ENCODE results near the gene ST8SIA1. TPM values are rescaled to one million over a fixed set of nuclear protein-coding genes. Genes with fewer than 3 reads are reported as not detected.

The ST8SIA1 gene
- polyA plus RNA-seq, 1 donor, result 4.4 TPM

DNA sequence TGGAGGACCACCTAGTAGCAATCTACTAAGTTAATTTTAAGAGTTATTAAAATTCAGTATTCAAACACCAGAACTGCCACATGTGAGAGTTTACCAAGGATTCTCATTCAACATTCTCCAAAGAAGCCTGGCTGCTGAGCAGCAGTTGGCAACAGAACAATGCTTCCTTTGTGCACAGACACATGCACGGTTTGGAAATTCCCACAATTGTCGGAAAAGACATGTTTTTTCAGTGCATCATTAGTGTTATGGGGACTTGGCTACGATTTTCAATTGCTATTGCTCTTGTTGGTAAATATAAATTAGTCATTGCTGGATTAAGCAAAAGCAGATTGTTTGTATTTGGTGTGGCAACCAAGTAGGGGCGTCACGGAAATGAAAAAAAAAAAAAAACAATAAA is 22.2 kb downstream of the ST8SIA1 start:
- Histone ChIP-seq H3K4me1 (ENCODE audit: control insufficient read depth, insufficient read depth, low read length) (no peaks in the 10 kb centered on the region), H3K27me3 (ENCODE audit: control insufficient read depth, insufficient read depth, low read length) (no peaks in the 10 kb centered on the region), H3K9me3 (ENCODE audit: control insufficient read depth, low read depth, low read length) (no peaks in the 10 kb centered on the region), H3K4me3 (ENCODE audit: low read length) (no peak overlapping the region), H3K27ac (ENCODE audit: low read length) (no peak overlapping the region), H3K36me3 (ENCODE audit: control insufficient read depth, insufficient read depth, low read length) (no peaks in the 10 kb centered on the region)
- peak in 1 of 2 donors; percentile 14 for DNase-seq
- 77% methylated on average over 3 of the region's 5 CpGs for WGBS (ENCODE audit: insufficient coverage, low lambda C conversion rate)

DNA sequence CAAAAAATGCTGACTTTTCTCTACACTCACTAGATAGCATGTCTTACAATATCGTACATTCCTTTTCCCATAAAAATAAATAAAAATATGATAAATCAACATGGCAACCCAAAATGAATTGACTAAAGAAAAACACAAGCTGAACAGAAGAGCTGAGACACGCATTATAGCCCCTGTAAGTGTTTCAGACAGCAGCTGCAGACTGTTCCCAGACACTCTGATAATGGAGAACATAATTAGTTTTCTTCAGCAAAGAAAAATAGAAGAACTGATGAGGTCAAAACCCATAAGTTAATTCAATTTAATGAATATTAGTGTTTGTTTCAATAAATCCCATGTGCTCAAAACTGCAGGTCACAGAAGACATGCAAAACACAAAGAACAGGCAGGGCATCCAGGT is 23.8 kb downstream of the ST8SIA1 start:
- Histone ChIP-seq H3K9me3 (ENCODE audit: control insufficient read depth, low read depth, low read length) (no peaks in the 10 kb centered on the region), H3K4me1 (ENCODE audit: control insufficient read depth, insufficient read depth, low read length) (no peaks in the 10 kb centered on the region), H3K27me3 (ENCODE audit: control insufficient read depth, insufficient read depth, low read length) (no peaks in the 10 kb centered on the region), H3K4me3 (ENCODE audit: low read length) (no peak overlapping the region), H3K27ac (ENCODE audit: low read length) (no peak overlapping the region), H3K36me3 (ENCODE audit: control insufficient read depth, insufficient read depth, low read length) (no peaks in the 10 kb centered on the region)
- 86% methylated on average over 1 of the region's 2 CpGs for WGBS (ENCODE audit: insufficient coverage, low lambda C conversion rate)
- DNase-seq, result no peak

DNA sequence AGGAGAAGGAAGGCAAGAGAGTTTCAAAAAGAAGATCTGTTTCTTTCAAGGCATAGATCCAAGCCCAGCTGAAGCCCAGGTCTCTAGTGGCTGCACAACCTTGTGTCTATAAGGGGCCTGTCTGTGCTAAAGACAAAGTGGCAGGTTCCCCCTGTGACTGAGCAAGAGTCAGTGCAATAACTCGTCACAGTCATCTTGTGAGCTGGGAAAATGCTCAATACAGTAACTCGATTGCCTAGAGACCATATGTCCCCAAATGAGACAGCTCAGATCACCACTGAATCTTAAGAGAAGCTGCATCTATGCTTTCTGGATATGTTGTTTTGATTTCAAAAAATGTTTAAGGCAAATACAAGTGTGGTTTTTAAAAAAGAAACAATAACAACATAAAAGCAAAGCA is 24.2 kb downstream of the ST8SIA1 start:
- no peak for DNase-seq
- H3K27me3 ChIP-seq (ENCODE audit: control insufficient read depth, insufficient read depth, low read length), result no peaks in the 10 kb centered on the region
- no peaks in the 10 kb centered on the region for H3K9me3 ChIP-seq (ENCODE audit: control insufficient read depth, low read depth, low read length)
- H3K4me3 ChIP-seq (ENCODE audit: low read length), result no peak overlapping the region
- no peak overlapping the region for H3K27ac ChIP-seq (ENCODE audit: low read length)
- H3K4me1 ChIP-seq (ENCODE audit: control insufficient read depth, insufficient read depth, low read length), result no peaks in the 10 kb centered on the region
- WGBS (ENCODE audit: insufficient coverage, low lambda C conversion rate), result no CpG with 5 or more reads among the region's 2 CpGs
- H3K36me3 ChIP-seq (ENCODE audit: control insufficient read depth, insufficient read depth, low read length), result no peaks in the 10 kb centered on the region

DNA sequence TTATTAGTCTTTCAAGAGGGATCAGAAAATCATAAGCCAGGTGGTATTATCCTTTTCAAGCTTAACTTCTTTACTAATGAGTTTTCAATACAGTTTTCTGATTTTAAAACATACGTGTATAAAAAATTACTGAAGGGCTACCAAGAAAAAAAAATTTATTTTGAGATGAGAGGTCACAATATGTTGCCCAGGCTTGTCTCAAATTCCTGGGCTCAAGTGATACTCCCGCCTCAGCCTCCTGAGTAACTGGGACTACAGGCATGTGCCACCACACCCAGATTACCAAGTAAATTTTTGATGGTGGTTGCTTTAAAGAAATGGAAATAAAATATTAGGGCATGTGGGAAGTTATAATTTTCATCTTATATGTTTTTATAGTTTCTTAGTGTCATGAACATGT is 26.7 kb downstream of the ST8SIA1 start:
- no peak for DNase-seq
- Histone ChIP-seq H3K27ac (ENCODE audit: low read length) (no peak overlapping the region), H3K27me3 (ENCODE audit: control insufficient read depth, insufficient read depth, low read length) (no peaks in the 10 kb centered on the region), H3K36me3 (ENCODE audit: control insufficient read depth, insufficient read depth, low read length) (no peaks in the 10 kb centered on the region), H3K4me3 (ENCODE audit: low read length) (no peak overlapping the region), H3K9me3 (ENCODE audit: control insufficient read depth, low read depth, low read length) (no peaks in the 10 kb centered on the region), H3K4me1 (ENCODE audit: control insufficient read depth, insufficient read depth, low read length) (no peaks in the 10 kb centered on the region)
- WGBS (ENCODE audit: insufficient coverage, low lambda C conversion rate), result no CpG with 5 or more reads among the region's 2 CpGs

DNA sequence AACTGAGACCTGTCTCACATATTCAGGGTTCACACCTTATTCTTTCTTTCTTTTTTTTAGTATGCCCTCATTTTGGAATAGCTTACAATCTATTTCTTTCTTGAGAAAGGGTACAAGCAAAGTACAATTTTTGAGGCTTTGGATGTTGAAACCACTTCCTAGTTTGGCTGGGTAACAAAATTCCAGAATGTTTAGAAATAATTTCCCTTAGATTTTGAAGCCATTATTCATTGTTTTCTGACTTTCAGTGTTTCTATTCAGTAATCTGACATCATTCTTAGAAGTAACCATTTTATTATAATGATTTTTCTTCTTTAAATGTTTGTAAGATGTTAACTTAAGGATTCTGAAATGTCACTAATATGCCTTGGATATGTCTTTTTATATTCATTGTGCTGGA is 28.2 kb downstream of the ST8SIA1 start:
- H3K4me3 ChIP-seq (ENCODE audit: low read length), result no peak overlapping the region
- no peaks in the 10 kb centered on the region for H3K4me1 ChIP-seq (ENCODE audit: control insufficient read depth, insufficient read depth, low read length)
- no peak overlapping the region for H3K27ac ChIP-seq (ENCODE audit: low read length)
- H3K27me3 ChIP-seq (ENCODE audit: control insufficient read depth, insufficient read depth, low read length), result no peaks in the 10 kb centered on the region
- no peak for DNase-seq
- no peaks in the 10 kb centered on the region for H3K9me3 ChIP-seq (ENCODE audit: control insufficient read depth, low read depth, low read length)
- H3K36me3 ChIP-seq (ENCODE audit: control insufficient read depth, insufficient read depth, low read length), result no peaks in the 10 kb centered on the region

DNA sequence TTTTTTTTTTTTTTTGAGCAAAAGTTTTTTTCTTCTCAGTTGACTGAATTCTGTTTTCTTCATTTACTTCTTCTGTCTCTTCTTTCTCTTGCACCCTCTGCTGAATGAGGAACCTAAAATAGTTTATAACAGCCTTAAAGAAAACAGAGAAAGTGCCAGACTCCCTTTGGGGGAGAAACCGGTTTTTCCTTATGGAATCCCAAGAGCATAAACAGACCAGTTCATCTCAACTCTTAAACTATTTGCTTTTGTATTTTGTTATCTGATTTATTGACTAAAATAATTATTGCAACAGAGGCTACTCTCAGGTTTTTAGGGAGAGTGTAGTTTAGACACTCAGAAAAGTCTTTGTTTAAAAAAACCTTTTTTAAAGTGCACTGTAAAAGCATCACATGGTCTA is 30.2 kb downstream of the ST8SIA1 start:
- Histone ChIP-seq H3K27ac (ENCODE audit: low read length) (no peak overlapping the region), H3K27me3 (ENCODE audit: control insufficient read depth, insufficient read depth, low read length) (no peaks in the 10 kb centered on the region), H3K4me1 (ENCODE audit: control insufficient read depth, insufficient read depth, low read length) (no peaks in the 10 kb centered on the region), H3K9me3 (ENCODE audit: control insufficient read depth, low read depth, low read length) (no peaks in the 10 kb centered on the region), H3K4me3 (ENCODE audit: low read length) (no peak overlapping the region), H3K36me3 (ENCODE audit: control insufficient read depth, insufficient read depth, low read length) (no peaks in the 10 kb centered on the region)
- 50% methylated on average over 1 of the region's 1 CpG for WGBS (ENCODE audit: insufficient coverage, low lambda C conversion rate)
- no peak for DNase-seq

DNA sequence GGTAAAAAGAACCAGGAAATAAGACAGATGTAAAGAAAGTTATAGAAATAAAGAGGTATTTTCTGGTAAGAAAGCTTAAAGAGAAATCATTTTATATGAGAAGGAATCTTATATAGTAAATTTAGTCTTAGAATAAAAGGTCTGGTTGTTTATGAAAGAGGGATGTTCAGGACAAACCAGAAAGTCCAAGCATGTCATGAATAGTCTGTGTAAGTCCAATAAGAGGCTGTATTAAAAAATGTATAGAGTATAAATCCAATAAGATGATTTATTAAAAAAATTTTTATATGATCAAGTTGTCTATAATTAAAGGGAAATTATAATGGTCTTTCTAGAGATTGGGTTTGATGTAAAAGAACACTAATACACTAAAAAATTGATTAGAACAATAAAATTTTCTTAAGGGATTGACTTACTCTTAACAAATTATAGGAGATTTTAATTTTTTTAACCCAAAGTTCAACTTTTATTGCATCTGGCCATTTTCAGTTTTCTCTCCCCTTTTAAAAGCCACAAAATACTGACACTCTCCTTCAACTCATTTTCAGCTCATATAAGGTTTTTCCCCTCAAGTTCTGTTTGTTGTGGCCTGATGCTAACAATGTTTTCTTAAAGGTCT is 35.1 kb downstream of the ST8SIA1 start:
- no peaks in the 10 kb centered on the region for H3K36me3 ChIP-seq (ENCODE audit: control insufficient read depth, insufficient read depth, low read length)
- no peak overlapping the region for H3K27ac ChIP-seq (ENCODE audit: low read length)
- H3K4me3 ChIP-seq (ENCODE audit: low read length), result no peak overlapping the region
- no peaks in the 10 kb centered on the region for H3K27me3 ChIP-seq (ENCODE audit: control insufficient read depth, insufficient read depth, low read length)
- no peak for DNase-seq
- no peaks in the 10 kb centered on the region for H3K4me1 ChIP-seq (ENCODE audit: control insufficient read depth, insufficient read depth, low read length)
- no peaks in the 10 kb centered on the region for H3K9me3 ChIP-seq (ENCODE audit: control insufficient read depth, low read depth, low read length)

DNA sequence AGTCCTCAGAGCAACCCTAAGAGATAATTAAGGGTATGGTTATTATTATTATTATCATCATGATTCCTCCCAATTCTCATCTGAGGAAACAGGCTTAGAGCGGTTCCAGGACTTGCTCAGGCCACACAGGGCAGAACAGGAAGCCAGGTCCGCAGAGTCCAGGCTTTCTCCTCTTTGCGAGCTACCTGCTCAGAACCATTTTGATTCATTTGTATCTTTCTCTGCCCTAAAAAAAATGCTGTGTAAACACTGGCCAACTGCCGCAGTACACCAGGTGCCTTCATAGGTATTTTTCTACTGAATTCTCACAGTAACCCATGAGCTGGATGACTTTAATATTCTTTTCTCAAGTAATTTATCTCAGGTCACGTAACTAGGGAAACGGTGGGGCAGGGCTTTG is 45.3 kb downstream of the ST8SIA1 start:
- H3K4me1 ChIP-seq (ENCODE audit: control insufficient read depth, insufficient read depth, low read length), result no peaks in the 10 kb centered on the region
- no peaks in the 10 kb centered on the region for H3K9me3 ChIP-seq (ENCODE audit: control insufficient read depth, low read depth, low read length)
- no CpG with 5 or more reads among the region's 6 CpGs for WGBS (ENCODE audit: insufficient coverage, low lambda C conversion rate)
- H3K4me3 ChIP-seq (ENCODE audit: low read length), result no peak overlapping the region
- H3K27ac ChIP-seq (ENCODE audit: low read length), result no peak overlapping the region
- DNase-seq, result no peak
- H3K36me3 ChIP-seq (ENCODE audit: control insufficient read depth, insufficient read depth, low read length), result no peaks in the 10 kb centered on the region
- H3K27me3 ChIP-seq (ENCODE audit: control insufficient read depth, insufficient read depth, low read length), result no peaks in the 10 kb centered on the region

DNA sequence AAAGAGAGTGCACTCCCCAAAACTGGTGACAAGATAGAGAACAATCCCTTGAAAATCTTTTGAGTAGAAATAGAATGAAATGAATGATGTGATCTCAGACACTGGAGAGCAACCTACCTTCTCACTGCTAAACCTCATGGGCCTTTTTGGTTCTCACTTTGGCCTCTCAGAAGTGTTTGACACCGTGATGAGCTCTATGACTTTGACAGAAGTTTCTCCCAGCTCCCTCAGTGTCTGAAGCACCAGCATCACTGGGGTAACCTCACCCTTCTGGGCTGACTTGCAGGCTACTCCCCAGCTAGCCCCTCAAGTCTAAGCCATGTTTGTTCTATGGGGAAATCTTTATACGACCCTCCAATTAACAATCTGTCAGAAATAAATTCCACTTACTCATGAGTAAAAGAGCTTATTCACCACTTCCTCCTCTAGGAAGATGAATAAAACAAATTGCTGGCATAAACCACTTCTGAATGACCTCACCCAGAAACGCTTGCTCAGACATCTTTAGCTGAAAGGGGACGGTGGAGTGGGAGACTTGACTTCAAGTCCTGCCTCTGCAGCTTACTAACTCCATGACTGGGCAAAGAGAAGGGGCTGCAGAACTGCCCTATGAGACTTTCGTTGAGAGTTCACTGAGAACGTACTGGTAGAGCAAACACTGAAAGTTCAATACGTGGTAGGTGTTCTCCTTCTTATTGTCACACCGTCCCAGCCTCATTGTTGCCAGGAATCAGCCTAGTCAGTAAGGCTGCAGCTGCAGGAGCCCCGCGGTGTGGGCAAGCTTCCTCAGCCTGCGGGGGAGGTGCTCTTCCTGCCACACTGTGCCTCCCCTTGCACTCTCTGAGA is 46.5 kb downstream of the ST8SIA1 start:
- Histone ChIP-seq H3K9me3 (ENCODE audit: control insufficient read depth, low read depth, low read length) (no peaks in the 10 kb centered on the region), H3K36me3 (ENCODE audit: control insufficient read depth, insufficient read depth, low read length) (no peaks in the 10 kb centered on the region), H3K4me1 (ENCODE audit: control insufficient read depth, insufficient read depth, low read length) (no peaks in the 10 kb centered on the region), H3K4me3 (ENCODE audit: low read length) (no peak overlapping the region), H3K27ac (ENCODE audit: low read length) (no peak overlapping the region), H3K27me3 (ENCODE audit: control insufficient read depth, insufficient read depth, low read length) (no peaks in the 10 kb centered on the region)
- no CpG with 5 or more reads among the region's 11 CpGs for WGBS (ENCODE audit: insufficient coverage, low lambda C conversion rate)
- no peak for DNase-seq

DNA sequence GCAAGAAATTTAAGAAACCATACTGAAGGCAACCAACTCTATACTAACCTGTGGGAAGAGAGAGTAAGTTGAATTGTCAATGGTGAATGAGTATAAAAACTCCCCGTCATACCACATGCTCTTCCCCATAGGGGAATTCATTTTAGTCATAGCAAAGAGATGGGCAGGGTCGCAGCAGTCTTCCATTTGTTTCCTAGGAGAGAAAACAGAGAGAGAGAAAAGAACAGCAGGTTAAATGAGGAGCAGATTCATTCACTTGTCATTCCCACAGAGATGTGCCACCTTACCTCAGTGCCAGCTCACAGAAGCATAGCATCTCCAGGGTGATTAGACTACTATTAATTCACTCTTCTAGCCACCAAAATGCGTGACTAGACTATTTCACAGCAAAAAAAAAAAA is 47.4 kb downstream of the ST8SIA1 start:
- H3K9me3 ChIP-seq (ENCODE audit: control insufficient read depth, low read depth, low read length), result no peaks in the 10 kb centered on the region
- no peak for DNase-seq
- H3K27ac ChIP-seq (ENCODE audit: low read length), result no peak overlapping the region
- H3K4me1 ChIP-seq (ENCODE audit: control insufficient read depth, insufficient read depth, low read length), result no peaks in the 10 kb centered on the region
- no peaks in the 10 kb centered on the region for H3K27me3 ChIP-seq (ENCODE audit: control insufficient read depth, insufficient read depth, low read length)
- WGBS (ENCODE audit: insufficient coverage, low lambda C conversion rate), result no CpG with 5 or more reads among the region's 3 CpGs
- H3K36me3 ChIP-seq (ENCODE audit: control insufficient read depth, insufficient read depth, low read length), result no peaks in the 10 kb centered on the region
- H3K4me3 ChIP-seq (ENCODE audit: low read length), result no peak overlapping the region

DNA sequence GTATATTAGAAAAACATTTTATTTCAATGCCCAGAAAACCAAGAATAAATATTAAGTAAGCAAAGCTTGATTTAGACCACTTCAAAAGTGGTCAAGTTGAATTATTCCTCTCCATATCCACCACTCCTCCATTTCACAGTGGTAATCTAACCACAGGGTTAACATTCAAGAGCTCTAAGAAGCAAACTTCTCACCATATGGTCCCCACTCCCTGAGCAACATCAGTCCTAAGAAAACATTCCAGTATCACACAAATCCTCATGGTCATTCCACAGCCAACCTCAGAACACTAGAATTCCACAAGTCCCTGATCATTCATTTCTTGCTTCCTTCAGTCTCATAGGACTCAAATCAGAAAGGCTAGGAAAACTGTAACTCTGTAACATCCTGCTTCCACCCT is 47.9 kb downstream of the ST8SIA1 start:
- Histone ChIP-seq H3K4me3 (ENCODE audit: low read length) (no peak overlapping the region), H3K9me3 (ENCODE audit: control insufficient read depth, low read depth, low read length) (no peaks in the 10 kb centered on the region), H3K27ac (ENCODE audit: low read length) (no peak overlapping the region), H3K4me1 (ENCODE audit: control insufficient read depth, insufficient read depth, low read length) (no peaks in the 10 kb centered on the region), H3K27me3 (ENCODE audit: control insufficient read depth, insufficient read depth, low read length) (no peaks in the 10 kb centered on the region), H3K36me3 (ENCODE audit: control insufficient read depth, insufficient read depth, low read length) (no peaks in the 10 kb centered on the region)
- DNase-seq, result no peak

Data from large intestine (tissue), 3 donors.